ENCODE data around the gene INVS. TPM values are rescaled to one million over a fixed set of nuclear protein-coding genes. Genes with fewer than 3 reads are reported as not detected.

Gene INVS
- total and polyA plus RNA-seq, 2 donors (not counting 3 experiments of a cell fraction or from before 2014, with no cell fraction given): 8.5 to 17.9 TPM

DNA sequence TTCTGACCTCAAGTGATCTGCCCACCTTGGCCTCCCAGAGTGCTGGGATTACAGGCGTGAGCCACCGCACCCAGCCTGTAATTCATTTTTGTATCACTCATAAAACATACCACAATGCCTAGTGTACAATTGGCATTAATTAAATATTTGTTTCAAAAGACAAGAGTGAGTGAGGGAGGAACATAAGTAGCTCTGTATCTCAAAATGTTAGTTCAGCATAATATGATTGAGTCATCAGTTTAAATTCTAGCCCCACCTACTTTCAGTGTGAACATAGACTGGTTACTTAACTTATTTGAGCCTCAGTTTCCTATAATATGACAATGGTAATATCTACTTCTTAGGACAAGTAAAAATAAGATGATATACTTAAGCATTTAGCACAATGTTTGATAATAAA, 26.9 kb downstream of the INVS start:
- BruUV-seq (replicated peaks): no TSS peak
- TF ChIP-seq FOS (IDR thresholded peaks at IDR 0.05; ENCODE audit: borderline replicate concordance, insufficient read depth, low read length) (no peak), JUN (IDR thresholded peaks at IDR 0.05; ENCODE audit: borderline replicate concordance, insufficient read depth, insufficient read length, low read depth) (no peak), POLR2AphosphoS5 (IDR thresholded peaks at IDR 0.05; ENCODE audit: insufficient read depth, low read depth, low read length) (no peak), MYC (IDR thresholded peaks at IDR 0.05; ENCODE audit: low read depth, low read length) (no peak), GATA2 (IDR thresholded peaks at IDR 0.05; ENCODE audit: insufficient read depth, insufficient read length, low read depth, low read length) (no peak), POLR2A (IDR thresholded peaks at IDR 0.05; ENCODE audit: low read depth, low read length) (no peak), EZH2 (IDR thresholded peaks at IDR 0.05; ENCODE audit: borderline replicate concordance, low read depth, low read length, severe bottlenecking) (no peak)
- TF ChIP-seq, protein P1, sequence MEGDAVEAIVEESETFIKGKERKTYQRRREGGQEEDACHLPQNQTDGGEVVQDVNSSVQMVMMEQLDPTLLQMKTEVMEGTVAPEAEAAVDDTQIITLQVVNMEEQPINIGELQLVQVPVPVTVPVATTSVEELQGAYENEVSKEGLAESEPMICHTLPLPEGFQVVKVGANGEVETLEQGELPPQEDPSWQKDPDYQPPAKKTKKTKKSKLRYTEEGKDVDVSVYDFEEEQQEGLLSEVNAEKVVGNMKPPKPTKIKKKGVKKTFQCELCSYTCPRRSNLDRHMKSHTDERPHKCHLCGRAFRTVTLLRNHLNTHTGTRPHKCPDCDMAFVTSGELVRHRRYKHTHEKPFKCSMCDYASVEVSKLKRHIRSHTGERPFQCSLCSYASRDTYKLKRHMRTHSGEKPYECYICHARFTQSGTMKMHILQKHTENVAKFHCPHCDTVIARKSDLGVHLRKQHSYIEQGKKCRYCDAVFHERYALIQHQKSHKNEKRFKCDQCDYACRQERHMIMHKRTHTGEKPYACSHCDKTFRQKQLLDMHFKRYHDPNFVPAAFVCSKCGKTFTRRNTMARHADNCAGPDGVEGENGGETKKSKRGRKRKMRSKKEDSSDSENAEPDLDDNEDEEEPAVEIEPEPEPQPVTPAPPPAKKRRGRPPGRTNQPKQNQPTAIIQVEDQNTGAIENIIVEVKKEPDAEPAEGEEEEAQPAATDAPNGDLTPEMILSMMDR (IDR thresholded peaks at IDR 0.05; ENCODE audit: extremely low read depth in 1 of 2, insufficient read depth in 1 of 2, low read depth in 1 of 2, low read length in 2 of 2): no peak
- TF ChIP-seq, protein P2, sequence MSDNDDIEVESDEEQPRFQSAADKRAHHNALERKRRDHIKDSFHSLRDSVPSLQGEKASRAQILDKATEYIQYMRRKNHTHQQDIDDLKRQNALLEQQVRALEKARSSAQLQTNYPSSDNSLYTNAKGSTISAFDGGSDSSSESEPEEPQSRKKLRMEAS (IDR thresholded peaks at IDR 0.05; ENCODE audit: insufficient read depth, insufficient read length): no peak
- Histone ChIP-seq H3K4me2 (ENCODE audit: insufficient read depth, low read length) (no peak overlapping the region), H3K27me3 (ENCODE audit: control insufficient read depth in 2 of 2, insufficient read depth in 2 of 2, low read length in 2 of 2) (no peaks in the 10 kb centered on the region), H4K20me1 (replicated peaks; ENCODE audit: control insufficient read depth, extremely low read depth, insufficient read depth, low read length) (no peaks in the 10 kb centered on the region), H3K9ac (replicated peaks; ENCODE audit: extremely low read depth, insufficient read depth, low read length) (no peak overlapping the region), H2AFZ (ENCODE audit: low read depth, low read length) (no peak overlapping the region), H3K4me1 (ENCODE audit: control insufficient read depth, extremely low read depth, insufficient read depth, low read length) (peaks cover 8% of the 10 kb centered on the region), H3K4me3 (replicated peaks in 1 of 3; ENCODE audit: insufficient read depth in 1 of 3, low read depth in 1 of 3, low read length in 3 of 3) (no peak overlapping the region), H3K36me3 (ENCODE audit: control insufficient read depth in 2 of 2, extremely low read depth in 1 of 2, insufficient read depth in 2 of 2, low read length in 2 of 2) (no peaks in the 10 kb centered on the region), H3K79me2 (ENCODE audit: control insufficient read depth, insufficient read depth, low read length) (no peaks in the 10 kb centered on the region), H3K27ac (ENCODE audit: insufficient read depth, low read depth, low read length) (no peak overlapping the region), H3K9me3 (replicated peaks; ENCODE audit: control insufficient read depth, insufficient read depth, low read length) (no peaks in the 10 kb centered on the region), H3K9me1 (replicated peaks; ENCODE audit: control insufficient read depth, extremely low read depth, insufficient read depth, low read length) (no peaks in the 10 kb centered on the region)
- dilution Hi-C loops (cut with MboI; ENCODE audit: extremely low pct_ligation_motif_present, low sequenced_read_pairs) (no loop called here), intact Hi-C loops (cut with micrococcal nuclease) (no loop called here)
- ChIA-PET POLR2A (no interaction called here), CTCF (no interaction called here)
- no peak for DNase-seq (ENCODE audit: low read depth, low spot score)
- FAIRE-seq: no peak
